Measurements from ENCODE around the gene TNFSF12.

DNA sequence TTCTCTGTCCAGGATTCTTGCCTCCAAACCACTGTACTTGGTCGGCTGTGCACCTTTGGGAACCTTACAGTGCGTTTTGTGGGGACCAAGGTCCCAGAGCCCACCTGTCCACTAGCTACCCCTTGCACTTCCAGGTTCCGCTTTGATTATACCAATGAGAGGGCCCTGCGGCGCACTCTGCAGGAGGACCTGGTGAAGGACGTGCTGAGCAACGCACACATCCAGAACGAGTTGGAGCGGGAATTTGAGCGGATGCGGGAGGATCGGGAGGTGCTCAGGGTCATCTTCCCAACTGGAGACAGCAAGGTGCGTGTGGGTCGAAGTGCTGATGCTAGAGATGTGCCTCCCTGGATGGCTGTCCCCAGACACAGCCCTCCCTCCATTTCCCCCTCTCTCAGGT, 45.9 kb upstream of the TNFSF12 start:
- TF ChIP-seq POLR2AphosphoS5 (IDR thresholded peaks at IDR 0.05) (no peak), POLR2A (IDR thresholded peaks at IDR 0.05) (no peak)
- TF ChIP-seq, protein P1, sequence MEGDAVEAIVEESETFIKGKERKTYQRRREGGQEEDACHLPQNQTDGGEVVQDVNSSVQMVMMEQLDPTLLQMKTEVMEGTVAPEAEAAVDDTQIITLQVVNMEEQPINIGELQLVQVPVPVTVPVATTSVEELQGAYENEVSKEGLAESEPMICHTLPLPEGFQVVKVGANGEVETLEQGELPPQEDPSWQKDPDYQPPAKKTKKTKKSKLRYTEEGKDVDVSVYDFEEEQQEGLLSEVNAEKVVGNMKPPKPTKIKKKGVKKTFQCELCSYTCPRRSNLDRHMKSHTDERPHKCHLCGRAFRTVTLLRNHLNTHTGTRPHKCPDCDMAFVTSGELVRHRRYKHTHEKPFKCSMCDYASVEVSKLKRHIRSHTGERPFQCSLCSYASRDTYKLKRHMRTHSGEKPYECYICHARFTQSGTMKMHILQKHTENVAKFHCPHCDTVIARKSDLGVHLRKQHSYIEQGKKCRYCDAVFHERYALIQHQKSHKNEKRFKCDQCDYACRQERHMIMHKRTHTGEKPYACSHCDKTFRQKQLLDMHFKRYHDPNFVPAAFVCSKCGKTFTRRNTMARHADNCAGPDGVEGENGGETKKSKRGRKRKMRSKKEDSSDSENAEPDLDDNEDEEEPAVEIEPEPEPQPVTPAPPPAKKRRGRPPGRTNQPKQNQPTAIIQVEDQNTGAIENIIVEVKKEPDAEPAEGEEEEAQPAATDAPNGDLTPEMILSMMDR (IDR thresholded peaks at IDR 0.05): no peak

Measured in sigmoid colon (tissue), 4 donors.